Loucy (cell line): ENCODE results near the gene TP73.

Experiments used
- EZH2phosphoT487 ChIP-seq: fragments of 200-600 bp; IDR thresholded peaks from 2 replicates; pipeline ENCODE4 v1.6.1; 2018; ENCODE audit warnings: antibody characterized with exemption, mild to moderate bottlenecking, moderate library complexity, borderline replicate concordance
- TF ChIP-seq, protein P1 (sequence below): fragments of 200-600 bp; sonication (generic); conservative IDR thresholded peaks from 2 replicates; pipeline ENCODE4 v1.5.1; 2014; ENCODE audit warnings: mild to moderate bottlenecking, antibody characterized with exemption, low read length

DNA sequence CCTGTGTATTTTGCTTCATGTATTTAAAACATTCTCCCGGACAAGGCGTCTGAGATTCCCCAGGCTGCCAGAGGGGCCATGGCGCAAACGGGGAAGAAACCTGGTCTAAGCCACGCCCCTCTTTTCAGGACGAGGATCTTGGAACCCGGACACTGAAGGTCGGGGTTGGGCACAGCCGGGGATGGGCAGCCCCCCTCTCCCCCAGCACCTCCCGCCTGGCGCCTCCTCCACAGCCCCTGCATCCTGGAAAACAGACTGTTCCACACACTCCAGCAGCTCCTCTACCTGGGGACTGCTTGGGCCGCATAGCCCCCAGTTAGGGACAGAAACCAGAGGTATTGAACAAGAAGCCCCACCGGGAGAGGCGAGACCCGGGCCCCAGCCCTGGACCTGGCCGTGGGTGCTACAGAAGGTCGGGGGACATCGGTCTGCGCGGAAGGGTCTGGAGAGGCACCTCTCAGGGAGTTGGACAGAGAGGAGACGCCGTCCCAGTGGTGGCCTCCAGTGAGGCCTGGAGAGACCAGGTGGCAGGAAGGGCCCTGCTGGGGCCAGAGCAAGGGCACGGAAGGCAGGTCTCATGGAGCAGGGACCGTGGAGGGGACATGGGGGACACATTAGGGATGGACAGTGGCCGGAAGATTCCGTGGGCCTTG lies 5.4 kb downstream of the TP73 start:
- TF ChIP-seq, protein P1, sequence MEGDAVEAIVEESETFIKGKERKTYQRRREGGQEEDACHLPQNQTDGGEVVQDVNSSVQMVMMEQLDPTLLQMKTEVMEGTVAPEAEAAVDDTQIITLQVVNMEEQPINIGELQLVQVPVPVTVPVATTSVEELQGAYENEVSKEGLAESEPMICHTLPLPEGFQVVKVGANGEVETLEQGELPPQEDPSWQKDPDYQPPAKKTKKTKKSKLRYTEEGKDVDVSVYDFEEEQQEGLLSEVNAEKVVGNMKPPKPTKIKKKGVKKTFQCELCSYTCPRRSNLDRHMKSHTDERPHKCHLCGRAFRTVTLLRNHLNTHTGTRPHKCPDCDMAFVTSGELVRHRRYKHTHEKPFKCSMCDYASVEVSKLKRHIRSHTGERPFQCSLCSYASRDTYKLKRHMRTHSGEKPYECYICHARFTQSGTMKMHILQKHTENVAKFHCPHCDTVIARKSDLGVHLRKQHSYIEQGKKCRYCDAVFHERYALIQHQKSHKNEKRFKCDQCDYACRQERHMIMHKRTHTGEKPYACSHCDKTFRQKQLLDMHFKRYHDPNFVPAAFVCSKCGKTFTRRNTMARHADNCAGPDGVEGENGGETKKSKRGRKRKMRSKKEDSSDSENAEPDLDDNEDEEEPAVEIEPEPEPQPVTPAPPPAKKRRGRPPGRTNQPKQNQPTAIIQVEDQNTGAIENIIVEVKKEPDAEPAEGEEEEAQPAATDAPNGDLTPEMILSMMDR = no peak
- no peak for TF ChIP-seq EZH2phosphoT487
